GM21526 (cell line): ENCODE results near the gene ZNF253.
"Not testable (repeated sequence)": the region's sequence is repeated elsewhere in the genome, so short reads cannot be mapped to it uniquely, and the experiment has no call there.

ENCODE experiments used
- ATAC-seq: cut with Tn5 transposase; IDR thresholded peaks from one replicate; pipeline ENCODE4 v1.9.1; 2021; ENCODE audit warnings: moderate library complexity; ENCODE audit not compliant: unreplicated experiment, low FRiP score

ZNF253 gene

GRCh38 chr19:19892055-19892941 is 26.6 kb downstream of the ZNF253 start:
- not testable (repeated sequence) for ATAC-seq

DNA sequence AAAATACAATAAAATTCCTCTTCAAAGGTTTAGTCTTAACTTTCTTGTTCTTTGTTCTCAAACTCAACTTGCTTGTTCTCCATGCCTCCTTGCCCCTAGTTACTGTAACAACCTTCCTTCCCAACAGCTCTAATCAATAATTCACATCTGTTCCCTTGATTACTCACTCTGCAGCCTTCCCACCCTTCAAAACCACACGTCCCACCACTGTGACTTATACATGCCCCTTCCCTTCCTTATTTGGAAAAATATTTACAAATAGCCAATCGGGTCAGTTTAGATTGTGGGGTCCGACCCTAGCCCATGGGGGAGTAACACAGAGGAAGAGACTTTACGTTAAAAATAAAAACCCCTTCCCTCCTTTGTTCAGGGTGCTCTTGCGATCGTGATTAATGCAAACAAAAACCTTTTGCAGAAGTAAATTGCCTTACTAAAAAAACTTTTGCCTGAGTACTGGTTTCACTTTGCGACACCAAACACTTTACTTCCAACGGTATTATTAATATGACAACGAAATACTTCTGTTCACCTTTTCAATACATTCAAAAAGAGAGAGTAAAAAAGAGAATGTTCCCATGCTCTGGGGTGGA is 34.6 kb downstream of the ZNF253 start:
- ATAC-seq = no peak

- ATAC-seq = peak; percentile 88
Observed at GRCh38 chr19:19900729-19901444, 35.2 kb downstream of the ZNF253 start, which contains the start of gene ZNF93. TSS of gene ZNF93 (plus strand) at chr19:19900946. CDS start at chr19:19901089, 143 bp downstream.

DNA sequence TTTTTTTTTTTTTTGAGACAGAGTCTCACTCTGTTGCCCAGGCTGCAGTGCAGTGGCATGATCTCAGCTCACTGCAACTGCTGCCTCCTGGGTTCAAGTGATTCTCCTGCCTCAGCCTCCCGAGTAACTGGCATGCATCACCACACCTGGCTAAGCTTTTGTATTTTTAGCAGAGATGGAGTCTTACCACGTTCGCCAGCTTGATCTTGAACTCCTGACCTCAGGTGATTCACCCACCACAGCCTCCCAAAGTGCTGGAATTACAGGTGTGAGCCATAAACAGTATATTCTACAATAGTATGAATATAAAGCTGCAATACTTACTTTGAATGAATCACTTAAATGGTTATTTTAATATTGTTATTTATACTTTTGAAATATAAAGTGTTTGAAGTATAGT is 41.9 kb downstream of the ZNF253 start:
- not testable (repeated sequence) for ATAC-seq

- ATAC-seq = no peak
Observed at GRCh38 chr19:19909654-19910053, 44.0 kb downstream of the ZNF253 start.

DNA sequence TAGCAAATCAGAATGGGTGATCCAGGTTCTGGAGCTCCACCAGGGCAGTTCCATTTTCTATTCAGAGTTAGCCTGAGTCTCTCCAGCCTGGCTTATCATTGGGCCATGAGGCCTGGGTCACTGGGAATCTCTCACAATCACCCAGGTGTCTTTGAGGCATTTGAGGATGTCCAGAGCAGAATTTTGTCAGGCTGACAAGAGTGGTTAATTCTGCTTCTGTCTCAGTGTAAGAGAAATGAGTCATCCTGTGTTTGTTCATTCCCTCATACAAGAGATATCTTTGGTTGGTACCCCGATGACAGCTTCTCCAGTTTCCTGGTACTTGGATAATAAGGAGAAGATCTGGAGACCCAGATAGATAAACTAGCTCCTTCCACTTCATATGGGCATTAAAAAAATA is 45.5 kb downstream of the ZNF253 start:
- ATAC-seq = no peak

DNA sequence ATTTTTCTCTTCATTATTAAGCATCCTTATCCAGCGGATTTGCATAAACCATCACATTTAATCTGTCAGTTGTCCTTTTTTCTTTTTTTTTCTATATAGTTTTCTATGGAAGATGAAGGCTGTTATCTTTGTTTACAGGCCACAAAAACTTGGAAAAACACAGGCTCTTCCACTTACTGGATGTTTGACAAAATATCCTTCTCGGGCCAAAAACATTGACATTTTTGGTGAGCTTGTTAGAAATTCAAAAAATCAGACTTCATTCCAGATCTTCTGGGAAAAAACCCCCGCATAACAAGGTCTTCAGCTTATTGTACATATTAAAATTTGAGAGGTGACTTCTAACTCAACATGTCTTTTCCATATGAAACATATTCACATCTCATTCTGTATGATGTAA is 48.9 kb downstream of the ZNF253 start:
- ATAC-seq = no peak

- not testable (repeated sequence) for ATAC-seq
Observed at GRCh38 chr19:19930417-19930816, 64.7 kb downstream of the ZNF253 start.

DNA sequence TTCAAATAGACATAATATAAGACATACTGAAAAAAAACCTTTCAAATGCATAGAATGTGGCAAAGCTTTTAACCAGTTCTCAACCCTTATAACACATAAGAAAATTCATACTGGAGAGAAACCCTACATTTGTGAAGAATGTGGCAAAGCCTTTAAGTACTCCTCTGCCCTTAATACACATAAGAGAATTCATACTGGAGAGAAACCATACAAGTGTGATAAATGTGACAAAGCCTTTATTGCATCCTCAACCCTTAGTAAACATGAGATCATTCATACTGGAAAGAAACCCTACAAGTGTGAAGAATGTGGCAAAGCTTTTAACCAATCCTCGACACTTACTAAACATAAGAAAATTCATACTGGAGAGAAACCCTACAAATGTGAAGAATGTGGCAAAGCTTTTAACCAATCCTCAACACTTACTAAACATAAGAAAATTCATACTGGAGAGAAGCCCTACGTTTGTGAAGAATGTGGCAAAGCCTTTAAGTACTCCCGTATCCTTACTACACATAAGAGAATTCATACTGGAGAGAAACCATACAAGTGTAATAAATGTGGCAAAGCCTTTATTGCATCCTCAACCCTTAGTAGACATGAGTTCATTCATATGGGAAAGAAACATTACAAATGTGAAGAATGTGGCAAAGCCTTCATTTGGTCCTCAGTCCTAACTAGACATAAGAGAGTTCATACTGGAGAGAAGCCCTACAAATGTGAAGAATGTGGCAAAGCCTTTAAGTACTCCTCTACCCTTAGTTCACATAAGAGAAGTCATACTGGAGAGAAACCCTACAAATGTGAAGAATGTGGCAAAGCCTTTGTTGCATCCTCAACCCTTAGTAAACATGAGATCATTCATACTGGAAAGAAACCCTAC is 68.0 kb downstream of the ZNF253 start:
- not testable (repeated sequence) for ATAC-seq

DNA sequence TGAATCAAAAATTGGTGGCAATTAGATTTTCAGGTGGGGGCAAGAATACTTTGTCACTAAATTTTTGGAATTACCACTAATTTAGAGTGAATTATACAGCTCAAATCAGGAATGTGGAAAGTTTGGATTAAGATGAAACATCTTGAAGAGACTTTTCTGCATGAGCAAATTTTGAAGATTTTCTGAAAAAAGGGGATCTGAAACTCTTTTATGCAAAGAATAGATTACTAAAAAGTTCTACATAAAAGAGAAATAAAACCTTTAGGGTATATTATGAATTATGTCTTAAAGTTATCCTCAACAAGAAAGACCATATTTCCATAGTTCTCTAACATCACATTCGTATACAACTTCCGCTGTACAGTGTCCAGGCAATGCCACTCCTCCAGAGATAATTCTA is 71.7 kb downstream of the ZNF253 start:
- ATAC-seq = no peak

- ATAC-seq = no peak
Observed at GRCh38 chr19:19938449-19938848, 72.8 kb downstream of the ZNF253 start.

GRCh38 chr19:19943848-19944582 is 78.3 kb downstream of the ZNF253 start:
- no peak for ATAC-seq
